HG02571 (cell line): Measurements from ENCODE around the gene FEZF1.
A peak's percentile ranks its signal among the peaks of the same experiment; 100 is the strongest.

Source experiments
- ATAC-seq: cut with Tn5 transposase; IDR thresholded peaks from one replicate; pipeline ENCODE4 v1.9.1; 2021; ENCODE audit warnings: mild to moderate bottlenecking, moderate library complexity; ENCODE audit not compliant: unreplicated experiment

FEZF1 gene

GRCh38 chr7:122304319-122304975 lies at the start of gene FEZF1:
Gene FEZF1, minus strand, starts transcription at chr7:122304750. Its CDS starts 313 bp downstream, at chr7:122304437.
- ATAC-seq, result no peak

DNA sequence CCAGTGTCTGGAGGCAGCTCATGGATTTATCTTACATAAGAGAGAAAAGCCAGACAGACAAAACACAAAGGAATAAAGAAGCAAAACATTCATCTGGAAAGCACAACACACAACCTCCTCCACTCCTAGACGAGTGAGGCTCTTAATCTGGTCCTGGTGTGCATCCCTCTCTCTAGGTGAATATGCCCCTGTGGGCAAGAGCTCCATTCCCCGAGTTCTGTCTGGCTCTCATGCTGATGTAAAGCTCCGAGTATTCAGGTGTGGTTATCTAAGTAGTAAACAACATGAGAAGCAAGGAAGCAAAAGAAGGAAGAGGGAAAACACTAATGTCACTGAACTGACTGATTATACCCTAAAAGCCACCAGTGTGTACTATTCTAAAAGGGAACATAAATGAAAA lies 47.9 kb upstream of the FEZF1 start:
- no peak for ATAC-seq

GRCh38 chr7:122350701-122351100 lies 46.2 kb upstream of the FEZF1 start:
- no peak for ATAC-seq

GRCh38 chr7:122344303-122344620 lies 39.7 kb upstream of the FEZF1 start:
- ATAC-seq, result no peak

DNA sequence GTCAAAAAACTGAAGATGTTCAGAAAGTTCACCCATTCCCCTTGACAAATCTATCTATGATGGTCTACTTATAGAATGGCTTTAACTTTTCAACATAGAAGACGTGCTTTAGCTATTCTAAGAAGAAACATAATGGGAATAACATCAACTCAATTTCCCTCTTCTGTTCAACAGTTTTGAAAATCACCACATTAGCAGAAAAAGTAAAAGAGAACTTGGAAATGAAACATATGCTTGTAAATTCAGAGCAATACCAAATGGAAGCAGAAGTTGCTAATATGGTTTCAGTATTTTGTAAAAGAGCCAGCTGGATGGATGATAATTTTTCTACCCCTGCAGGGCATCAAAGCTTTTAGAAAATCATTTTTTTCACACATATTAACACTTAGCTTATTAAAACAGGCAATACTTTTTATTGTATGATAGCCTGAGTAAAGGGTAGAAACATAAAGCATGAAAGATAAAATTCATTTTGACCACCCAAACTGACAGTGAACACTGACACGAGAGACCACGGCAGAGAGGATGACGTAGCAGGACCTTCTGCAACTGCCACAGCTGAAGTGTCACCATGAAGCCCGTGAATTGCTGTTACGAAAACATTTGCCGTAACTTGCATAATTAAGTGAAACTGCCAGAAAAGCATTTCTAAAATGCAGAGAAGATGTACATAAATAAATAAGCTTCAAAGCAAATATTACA lies 39.2 kb upstream of the FEZF1 start:
- no peak for ATAC-seq

DNA sequence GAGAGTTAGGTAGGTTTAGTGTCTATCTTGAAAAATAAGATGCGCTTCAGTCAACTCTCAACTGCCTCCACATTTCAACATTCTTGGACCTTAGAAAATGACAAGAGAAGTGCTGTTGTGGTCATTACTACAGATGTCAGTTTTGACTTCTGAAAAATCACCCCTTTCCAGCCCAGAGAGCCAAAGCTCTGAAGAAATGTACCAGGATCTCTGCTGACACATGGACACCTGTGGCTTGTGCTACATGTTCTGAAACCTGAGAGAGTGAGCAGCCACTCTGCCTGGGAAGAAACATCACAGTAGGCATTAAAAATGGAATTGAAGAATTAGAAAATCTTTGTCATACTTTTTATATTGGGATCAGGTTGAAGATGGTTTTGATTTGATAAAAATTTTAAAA lies 35.9 kb upstream of the FEZF1 start:
- no peak for ATAC-seq

DNA sequence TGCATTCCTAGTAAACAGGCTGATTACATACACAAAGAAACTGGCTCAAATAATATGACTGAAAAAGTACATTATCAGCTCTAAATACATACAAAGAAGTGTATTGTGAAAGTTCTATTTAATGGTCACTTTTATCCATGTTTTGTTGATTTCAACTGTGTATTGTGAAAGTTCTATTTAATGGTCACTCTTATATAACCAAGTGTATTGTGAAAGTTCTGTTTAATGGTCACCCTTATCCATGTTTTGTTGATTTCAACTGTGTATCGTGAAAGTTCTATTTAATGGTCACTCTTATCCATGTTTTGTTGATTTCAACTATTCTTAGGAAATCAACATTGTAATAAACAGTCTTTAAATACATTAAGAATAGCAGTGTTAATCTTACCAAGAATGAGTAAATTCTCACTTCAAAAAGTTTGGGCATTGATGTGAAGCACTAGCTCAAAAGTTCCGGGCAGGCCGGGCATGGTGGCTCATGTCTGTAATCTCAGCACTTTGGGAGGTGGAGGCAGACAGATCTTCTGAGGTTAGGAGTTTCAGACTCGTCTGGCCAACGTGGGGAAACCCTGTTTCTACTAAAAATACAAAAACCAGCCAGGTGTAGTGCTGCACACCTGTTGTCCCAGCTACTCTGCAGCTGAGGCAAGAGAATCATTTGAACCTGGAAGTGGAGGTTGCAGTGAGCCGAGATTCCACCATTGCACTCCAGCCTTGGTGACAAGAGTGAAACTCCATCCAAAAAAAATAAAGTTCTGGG lies 34.8 kb upstream of the FEZF1 start:
- no peak for ATAC-seq

- ATAC-seq, result no peak
These were observed 32.5 kb upstream of the FEZF1 start for GRCh38 chr7:122337011-122337410.

- no peak for ATAC-seq
These were observed 24.7 kb upstream of the FEZF1 start for GRCh38 chr7:122329145-122329802.

DNA sequence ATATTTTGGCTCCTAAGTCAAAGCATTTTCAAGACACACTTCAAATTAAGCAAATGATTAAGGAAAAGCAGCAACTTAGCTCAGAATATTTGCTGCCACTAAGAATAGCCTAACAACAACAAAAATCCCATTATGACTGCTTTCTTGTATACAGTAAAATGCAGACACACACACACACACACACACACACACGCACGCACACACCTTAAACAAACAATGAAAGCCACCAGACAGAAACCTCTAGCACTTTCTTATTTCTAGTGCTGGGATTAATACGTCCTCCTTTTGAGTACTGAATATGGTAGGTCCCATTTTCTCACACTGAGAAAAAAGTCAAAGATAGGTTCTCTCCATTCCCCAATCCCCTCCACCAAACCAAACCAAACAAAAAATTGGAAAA lies 23.4 kb upstream of the FEZF1 start:
- ATAC-seq, result no peak

DNA sequence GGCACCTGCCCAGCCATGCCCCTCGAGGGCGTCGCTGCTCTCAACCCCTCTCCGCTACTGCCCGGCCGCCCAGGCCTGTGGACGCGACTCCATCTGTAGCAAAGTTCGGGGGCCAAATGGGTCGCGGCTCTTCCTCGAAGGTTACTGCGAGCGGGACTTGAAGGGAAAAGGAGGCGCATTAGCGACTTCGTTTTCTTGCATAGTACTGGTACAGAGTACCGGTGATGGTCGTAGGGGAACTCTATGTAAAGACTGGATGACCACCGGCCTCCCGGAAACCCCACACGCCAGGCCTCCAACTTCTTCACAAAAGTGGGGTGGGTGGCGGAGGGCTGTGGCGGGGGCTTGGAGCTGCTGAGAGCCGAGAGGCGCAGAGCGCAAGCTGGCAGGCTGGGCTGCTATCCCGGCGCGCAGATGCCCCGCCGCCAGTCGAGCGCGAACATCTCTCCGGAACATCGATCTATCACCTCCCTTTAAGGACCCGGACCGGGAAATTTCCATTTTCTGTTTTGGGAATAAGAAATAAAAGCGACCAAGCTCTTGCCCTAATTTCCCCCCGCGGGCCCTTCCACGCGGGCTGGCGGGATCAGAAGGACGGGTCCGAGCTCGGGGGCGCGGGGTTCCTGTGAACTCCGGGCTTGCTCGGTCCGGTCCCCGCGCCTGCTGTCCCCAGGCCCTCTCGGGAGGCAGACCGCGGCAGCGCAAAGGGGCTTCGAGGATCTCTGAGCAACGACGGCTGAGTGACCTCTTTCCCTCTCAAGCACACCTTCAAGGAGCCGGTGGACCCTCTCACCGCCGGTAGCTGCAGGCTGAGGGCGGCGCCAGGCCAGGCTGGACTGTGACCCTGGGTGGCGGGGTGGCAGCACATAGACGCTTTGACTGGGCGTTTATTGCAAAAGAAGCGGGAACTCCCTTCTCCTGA lies 12.2 kb upstream of the FEZF1 start:
- no peak for ATAC-seq

DNA sequence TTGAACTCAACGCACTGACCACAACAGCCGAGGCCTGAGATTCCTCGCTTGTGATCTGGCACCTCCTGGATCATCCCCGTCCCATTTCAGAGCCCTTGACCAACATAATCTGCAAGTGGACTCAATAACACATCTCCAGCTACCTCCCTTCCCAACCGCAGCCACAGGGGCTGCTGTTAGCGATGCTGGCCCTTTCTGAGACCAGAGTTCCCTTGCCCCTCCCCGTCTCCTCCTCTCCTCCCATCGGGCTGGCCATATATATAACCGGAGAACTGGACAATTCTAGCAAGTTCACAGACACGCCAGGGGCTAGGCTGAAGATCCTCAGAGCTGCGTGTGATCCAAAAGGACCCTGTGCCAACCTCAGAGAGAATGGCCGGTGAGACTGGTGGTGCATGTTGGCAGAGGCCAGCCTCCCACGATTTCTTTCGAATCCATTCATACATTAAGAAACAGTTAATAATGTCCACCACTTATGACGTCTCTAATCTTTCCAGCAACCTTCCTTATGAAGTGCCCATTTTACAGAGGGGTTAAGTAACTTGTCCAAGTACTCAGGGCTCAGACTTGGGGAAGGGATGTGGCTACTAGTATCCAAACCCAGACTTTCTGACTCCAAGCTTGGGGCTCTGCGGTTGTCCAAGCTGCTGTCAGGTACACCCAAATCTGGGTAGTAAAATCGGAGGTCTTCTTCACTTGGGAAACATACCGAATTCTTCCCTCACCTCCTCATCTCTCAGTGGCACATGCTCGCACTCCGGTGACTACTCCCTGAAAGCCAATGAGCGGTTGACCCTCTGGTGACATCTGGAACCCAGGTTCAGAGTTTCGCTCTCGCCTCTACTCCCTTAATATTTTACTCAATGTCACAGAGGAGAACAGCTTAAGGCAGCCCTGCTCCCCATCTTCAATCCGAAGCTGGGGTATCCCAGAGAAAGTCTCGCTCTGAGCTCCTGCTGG lies 11.2 kb upstream of the FEZF1 start:
- ATAC-seq, result no peak

DNA sequence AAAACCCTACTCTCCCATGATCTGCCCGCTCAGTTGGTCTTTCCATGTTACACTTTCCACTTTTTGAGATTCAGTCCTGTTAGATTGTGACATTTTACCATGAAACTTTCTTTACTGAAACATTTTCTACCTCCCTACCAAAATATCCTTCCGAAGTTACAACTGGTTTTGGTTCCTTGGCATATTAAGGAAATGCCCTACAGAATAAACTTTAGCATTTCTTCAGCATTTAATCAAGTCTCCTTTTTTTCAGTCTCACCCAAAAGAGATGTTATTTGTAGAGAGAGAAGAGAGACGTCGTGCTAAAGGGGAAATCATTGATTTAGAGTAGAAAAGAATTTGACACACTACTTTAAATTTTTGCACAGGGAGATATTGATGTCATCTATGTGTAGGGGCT lies 9.7 kb upstream of the FEZF1 start:
- ATAC-seq, result no peak

DNA sequence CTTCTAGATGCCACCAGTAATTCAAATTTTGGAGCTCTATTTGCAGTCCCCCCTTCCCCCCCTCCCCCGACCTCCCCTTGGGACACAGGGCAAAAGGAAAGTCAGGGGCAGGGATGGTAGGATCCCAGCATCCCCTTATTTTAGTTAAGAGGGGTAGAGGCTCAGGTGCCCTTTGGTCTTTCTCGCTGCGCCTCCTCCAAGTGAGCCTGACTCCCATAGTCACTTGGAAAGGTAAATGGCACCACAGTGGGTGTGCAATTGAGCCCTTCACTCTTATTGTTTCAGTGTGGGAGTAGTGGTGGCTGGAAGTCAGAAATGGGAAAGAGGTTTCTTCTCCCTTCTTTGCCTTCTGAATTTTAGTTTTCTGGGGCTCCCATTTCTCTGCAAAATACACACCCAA lies 8.2 kb upstream of the FEZF1 start:
- ATAC-seq, result no peak

- ATAC-seq, result no peak
These were observed 7.3 kb upstream of the FEZF1 start for GRCh38 chr7:122311734-122312450.

- ATAC-seq, result no peak
These were observed 6.6 kb upstream of the FEZF1 start for GRCh38 chr7:122311050-122311700.

DNA sequence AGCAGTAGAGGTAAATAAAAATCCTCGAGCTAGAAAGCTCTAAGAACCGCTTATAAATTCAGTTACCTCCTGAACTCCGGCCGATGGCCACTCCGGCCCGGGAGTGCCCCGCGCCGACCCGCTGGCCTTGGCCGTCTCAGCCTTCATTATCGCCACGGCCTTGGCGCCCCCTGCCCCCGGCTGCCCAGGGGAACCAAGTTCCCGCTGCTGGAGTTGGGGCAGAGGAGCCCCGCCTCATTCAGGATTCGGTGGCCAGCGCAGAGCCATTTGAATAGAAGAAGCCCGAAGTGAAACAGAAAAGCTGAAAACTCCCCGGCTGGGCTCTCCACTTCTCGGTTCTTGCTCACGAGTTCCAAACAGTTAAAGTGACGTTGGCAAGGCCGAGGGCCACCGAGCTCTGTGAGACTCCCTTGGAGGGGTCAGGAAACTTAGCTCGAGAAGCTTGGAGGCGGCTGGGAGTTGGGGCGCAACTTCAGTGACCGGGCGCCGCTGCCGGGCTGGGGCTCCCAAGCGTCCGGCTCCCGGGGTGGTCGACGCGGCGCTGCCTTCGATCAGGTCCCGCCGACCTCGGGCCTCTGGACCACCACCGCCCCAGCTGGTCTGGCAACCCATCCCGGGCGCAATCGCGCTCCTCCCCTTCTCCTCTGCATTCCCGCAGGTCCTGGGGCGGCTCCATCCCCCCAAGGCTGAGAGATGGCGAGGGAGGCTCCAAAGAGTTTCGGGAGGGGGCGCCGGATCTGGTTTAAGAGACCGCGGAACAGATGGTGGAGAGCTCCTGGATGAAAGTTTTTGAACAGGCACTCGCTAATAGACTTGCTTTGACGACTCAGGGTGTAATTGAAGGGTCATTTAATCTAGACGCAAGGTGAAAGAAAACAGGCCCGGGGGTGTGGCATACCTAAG lies 5.8 kb upstream of the FEZF1 start:
- ATAC-seq, result peak; percentile 74
